Activated T-cell treated with anti-CD3 and anti-CD28 coated beads, Interleukin-2, amount 50 U/mL, for 72 hours (primary cell): Measurements from ENCODE around the gene NKAIN2. TPM values are rescaled to one million over a fixed set of nuclear protein-coding genes. Genes with fewer than 3 reads are reported as not detected.
"Not testable (repeated sequence)": the region's sequence is repeated elsewhere in the genome, so short reads cannot be mapped to it uniquely, and the experiment has no call there.

ENCODE experiments used
- ATAC-seq, 2 donors: fragments of 150-1000 bp; cut with Tn5 transposase; replicated peaks in 1 of 2; 2 replicates each; pipeline ENCODE4 v1.10.0; 2021; ENCODE audit warnings: moderate library complexity in 2 of 2, mild to moderate bottlenecking in 1 of 2
- DNase-seq, 2 donors: peaks; one replicate each; pipeline ENCODE4 v3.0.0; 2021 to 2022; ENCODE audit warnings: mixed read lengths in 1 of 2
- H3K27ac Mint-ChIP-seq: one replicate; pipeline ENCODE4 v1.8.0; 2022; ENCODE audit warnings: mild to moderate bottlenecking, moderate library complexity, mixed read lengths
- H3K27me3 Mint-ChIP-seq: one replicate; pipeline ENCODE4 v1.8.0; 2022; ENCODE audit warnings: low read depth, mixed read lengths
- H3K36me3 Mint-ChIP-seq, 2 donors: one replicate each; pipeline ENCODE4 v1.8.0; 2022; ENCODE audit warnings: mixed read lengths in 2 of 2, mild to moderate bottlenecking in 1 of 2; ENCODE audit not compliant: insufficient read depth in 2 of 2
- H3K4me1 Mint-ChIP-seq: one replicate; pipeline ENCODE4 v1.8.0; 2022; ENCODE audit warnings: low read depth, mixed read lengths
- H3K4me3 Mint-ChIP-seq, 2 donors: one replicate each; pipeline ENCODE4 v1.8.0; 2022; ENCODE audit warnings: mild to moderate bottlenecking in 2 of 2, mixed read lengths in 2 of 2, moderate library complexity in 2 of 2
- H3K9me3 Mint-ChIP-seq, 2 donors: one replicate each; pipeline ENCODE4 v1.8.0; 2022; ENCODE audit warnings: mixed read lengths in 2 of 2
- total RNA-seq, 2 donors: library from RNA; stranded (reverse); gene quantifications; one replicate each; pipeline ENCODE4 v1.2.3, GENCODE V29; 2022

NKAIN2 gene
- total RNA-seq, 2 donors from 2014 or later, result not detected

DNA sequence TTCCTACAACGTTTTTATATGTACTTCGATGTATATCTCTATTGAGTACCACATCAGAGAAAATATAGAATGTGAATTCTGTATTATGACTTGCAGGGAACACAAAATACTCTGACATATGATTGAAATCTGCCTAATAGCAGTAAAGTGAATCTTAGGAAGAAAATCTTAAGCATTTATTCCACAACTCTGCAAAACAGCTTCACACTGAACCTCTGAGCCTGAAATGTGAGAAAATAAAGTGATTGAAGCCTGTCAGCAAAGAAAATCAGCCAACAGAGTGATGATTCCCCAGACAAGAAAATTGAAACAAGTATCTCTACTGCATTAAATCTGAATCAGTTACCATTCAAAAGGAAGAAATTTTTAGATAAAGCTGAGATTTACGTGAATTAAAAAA is 659.1 kb downstream of the NKAIN2 start:
- peaks cover 3 to 5% of the 10 kb centered on the region in 2 donors for H3K9me3 Mint-ChIP-seq
- H3K4me3 Mint-ChIP-seq, result no peak overlapping the region
- DNase-seq (no peak), ATAC-seq (no peak)
- no peaks in the 10 kb centered on the region for H3K36me3 Mint-ChIP-seq
- H3K27me3 Mint-ChIP-seq, result no peaks in the 10 kb centered on the region
- H3K27ac Mint-ChIP-seq, result no peak overlapping the region
- H3K4me1 Mint-ChIP-seq, result no peaks in the 10 kb centered on the region

DNA sequence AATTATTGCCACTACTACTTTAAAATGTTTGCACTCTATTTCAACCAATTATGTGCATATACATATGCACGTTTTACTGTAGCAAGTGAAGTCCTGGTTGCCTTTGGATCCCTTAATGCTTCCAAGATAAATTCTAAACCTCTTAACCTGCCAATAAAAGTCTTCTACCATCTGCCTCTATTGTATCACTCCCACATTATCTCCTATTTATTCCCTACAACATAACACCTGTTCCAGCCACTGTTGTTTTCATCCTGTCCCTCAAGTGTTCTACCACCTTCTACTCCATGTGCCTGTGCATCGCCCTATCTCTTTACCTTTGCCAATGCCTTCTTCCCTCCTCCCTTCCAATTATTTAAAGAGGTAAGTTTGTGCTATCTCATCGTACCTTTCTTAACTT is 659.6 kb downstream of the NKAIN2 start:
- Mint-ChIP-seq H3K36me3 (no peaks in the 10 kb centered on the region), H3K4me3 (no peak overlapping the region), H3K9me3 (peaks cover 3 to 5% of the 10 kb centered on the region in 2 donors), H3K27me3 (no peaks in the 10 kb centered on the region), H3K27ac (no peak overlapping the region), H3K4me1 (no peaks in the 10 kb centered on the region)
- DNase-seq, result no peak
- no peak for ATAC-seq

DNA sequence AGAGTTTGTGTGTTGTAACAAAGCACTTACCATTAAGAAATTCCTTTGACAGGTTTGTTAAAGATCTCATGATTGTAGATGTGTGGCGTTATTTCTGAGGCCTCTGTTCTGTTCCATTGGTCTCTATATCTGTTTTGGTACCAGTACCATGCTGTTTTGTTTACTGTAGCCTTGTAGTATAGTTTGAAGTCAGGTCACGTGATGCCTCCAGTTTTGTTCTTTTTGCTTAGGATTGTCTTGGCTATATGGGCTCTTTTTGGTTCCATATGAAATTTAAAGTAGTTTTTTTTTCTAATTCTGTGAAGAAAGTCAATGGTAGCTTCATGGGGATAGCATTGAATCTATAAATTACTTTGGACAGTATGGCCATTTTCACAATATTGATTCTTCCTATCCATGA is 660.9 kb downstream of the NKAIN2 start:
- not testable (repeated sequence) for H3K4me1 Mint-ChIP-seq, ATAC-seq, H3K4me3 Mint-ChIP-seq, H3K9me3 Mint-ChIP-seq, H3K27ac Mint-ChIP-seq, H3K36me3 Mint-ChIP-seq, H3K27me3 Mint-ChIP-seq, DNase-seq

DNA sequence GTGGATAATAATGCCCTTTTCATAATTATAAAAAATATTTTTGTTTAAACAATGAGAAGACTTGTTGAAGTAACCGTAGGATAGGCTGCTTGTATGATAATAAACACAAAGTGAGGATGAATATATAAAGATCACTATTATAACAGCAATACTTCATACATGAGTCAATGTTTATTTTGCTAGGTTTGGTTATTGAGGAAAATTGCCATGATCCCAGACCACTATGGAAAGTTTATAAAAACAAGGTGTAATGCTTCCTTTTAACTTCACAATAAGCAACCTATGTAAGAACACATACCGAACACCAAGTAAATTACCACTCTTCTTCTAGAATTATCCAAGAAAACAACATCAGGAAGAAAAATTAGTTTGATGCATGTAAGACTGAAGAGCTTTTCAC is 663.3 kb downstream of the NKAIN2 start:
- no peaks in the 10 kb centered on the region for H3K4me1 Mint-ChIP-seq
- DNase-seq, result no peak
- no peaks in the 10 kb centered on the region for H3K27me3 Mint-ChIP-seq
- H3K9me3 Mint-ChIP-seq, result peaks cover 3 to 5% of the 10 kb centered on the region in 2 donors
- ATAC-seq, result no peak
- H3K4me3 Mint-ChIP-seq, result no peak overlapping the region
- H3K36me3 Mint-ChIP-seq, result no peaks in the 10 kb centered on the region
- H3K27ac Mint-ChIP-seq, result no peak overlapping the region

DNA sequence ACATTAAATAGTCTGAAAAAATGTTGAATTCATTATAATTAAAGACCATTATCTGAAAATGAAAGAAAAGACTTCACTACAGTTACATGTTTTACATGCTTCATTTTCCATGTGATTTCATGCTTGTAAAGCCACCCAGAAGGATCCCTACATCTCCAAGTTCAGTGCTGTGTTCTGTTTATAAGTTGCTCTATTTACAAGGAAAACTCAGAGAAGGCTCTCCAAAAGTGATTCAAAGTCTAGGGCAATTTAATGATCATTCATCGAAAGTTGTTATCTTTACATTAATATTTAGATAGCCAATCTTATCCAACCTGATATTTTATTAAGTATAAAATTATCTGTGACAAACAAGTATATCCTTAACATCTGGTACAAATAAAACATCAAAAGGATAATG is 663.7 kb downstream of the NKAIN2 start:
- no peaks in the 10 kb centered on the region for H3K27me3 Mint-ChIP-seq
- peaks cover 0 to under 1% of the 10 kb centered on the region in 2 donors for H3K36me3 Mint-ChIP-seq

DNA sequence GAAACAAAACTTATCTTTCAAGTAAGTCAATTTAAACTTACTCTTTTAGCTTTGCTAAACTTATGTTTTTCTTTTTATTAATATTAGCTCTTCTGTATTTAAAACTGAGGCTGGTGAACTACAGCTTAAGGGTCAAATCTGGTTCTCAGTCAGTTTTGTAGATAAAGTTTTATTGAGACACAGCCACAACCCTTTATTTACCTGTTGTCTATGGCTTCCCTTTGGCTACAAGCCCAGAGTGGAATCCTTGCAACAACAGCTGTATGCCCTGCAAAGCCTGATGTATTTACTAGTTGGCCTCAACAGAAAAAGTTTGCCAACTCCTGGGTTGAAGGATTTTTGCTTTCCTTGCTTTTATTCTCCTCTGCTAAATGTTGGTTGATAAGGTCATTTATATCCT is 667.1 kb downstream of the NKAIN2 start:
- no peak overlapping the region for H3K27ac Mint-ChIP-seq
- H3K36me3 Mint-ChIP-seq, result peaks cover 0 to 2% of the 10 kb centered on the region in 2 donors
- H3K9me3 Mint-ChIP-seq, result peaks cover 0 to 4% of the 10 kb centered on the region in 2 donors
- H3K27me3 Mint-ChIP-seq, result no peaks in the 10 kb centered on the region
- no peaks in the 10 kb centered on the region for H3K4me1 Mint-ChIP-seq
- no peak overlapping the region for H3K4me3 Mint-ChIP-seq
- no peak for DNase-seq
- no peak for ATAC-seq

More for the DNA sequence above, 663.7 kb downstream of the NKAIN2 start:
- H3K4me3 Mint-ChIP-seq, result no peak overlapping the region
- no peak overlapping the region for H3K27ac Mint-ChIP-seq
- DNase-seq, result no peak
- H3K9me3 Mint-ChIP-seq, result peaks cover 5% of the 10 kb centered on the region in 2 donors
- no peak for ATAC-seq
- no peaks in the 10 kb centered on the region for H3K4me1 Mint-ChIP-seq

DNA sequence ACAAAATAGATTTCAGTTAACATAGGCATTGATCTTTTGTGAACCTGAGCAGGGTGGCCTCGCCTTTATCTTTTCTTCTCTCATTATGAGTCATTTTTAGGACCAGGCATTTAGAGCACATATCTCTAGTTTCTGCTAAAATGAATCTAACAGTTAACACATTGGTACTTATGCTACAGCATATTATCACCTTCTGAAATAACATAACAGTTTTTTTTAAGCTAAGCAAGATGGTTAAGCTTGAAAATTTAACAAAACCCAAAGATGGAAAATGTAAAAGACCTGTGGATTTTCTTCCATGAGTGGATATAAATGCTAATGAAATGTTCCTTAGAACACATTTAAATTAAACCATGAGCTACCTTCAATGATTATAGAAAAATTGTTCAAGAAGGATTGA is 671.5 kb downstream of the NKAIN2 start:
- ATAC-seq (no peak), DNase-seq (no peak)
- Mint-ChIP-seq H3K4me1 (no peaks in the 10 kb centered on the region), H3K4me3 (no peak overlapping the region), H3K27ac (no peak overlapping the region), H3K9me3 (peaks cover 1 to 7% of the 10 kb centered on the region in 2 donors), H3K27me3 (no peaks in the 10 kb centered on the region), H3K36me3 (peaks cover 0 to 2% of the 10 kb centered on the region in 2 donors)

DNA sequence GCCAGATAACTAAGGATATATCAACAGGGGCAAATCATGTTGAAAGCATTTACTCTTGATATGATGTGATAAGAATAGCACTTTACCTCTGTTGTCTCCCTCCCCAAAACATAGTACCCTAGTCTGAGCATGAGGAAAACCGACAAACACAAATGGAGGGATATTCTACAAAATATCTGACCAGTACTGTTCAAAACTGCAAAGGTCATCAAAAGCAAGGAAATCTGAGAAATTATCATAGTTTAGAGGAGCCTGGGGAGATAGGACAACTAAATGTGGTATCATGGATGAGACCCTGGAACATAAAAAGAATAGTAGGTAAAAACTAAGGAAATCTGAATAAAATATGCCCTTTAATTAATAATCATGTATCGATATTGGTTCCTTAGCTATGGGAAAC is 675.2 kb downstream of the NKAIN2 start:
- H3K27ac Mint-ChIP-seq, result no peak overlapping the region
- H3K4me3 Mint-ChIP-seq, result no peak overlapping the region
- no peaks in the 10 kb centered on the region for H3K4me1 Mint-ChIP-seq
- ATAC-seq, result no peak
- no peaks in the 10 kb centered on the region for H3K36me3 Mint-ChIP-seq
- no peaks in the 10 kb centered on the region for H3K27me3 Mint-ChIP-seq
- no peak for DNase-seq
- peaks cover 1 to 4% of the 10 kb centered on the region in 2 donors for H3K9me3 Mint-ChIP-seq

DNA sequence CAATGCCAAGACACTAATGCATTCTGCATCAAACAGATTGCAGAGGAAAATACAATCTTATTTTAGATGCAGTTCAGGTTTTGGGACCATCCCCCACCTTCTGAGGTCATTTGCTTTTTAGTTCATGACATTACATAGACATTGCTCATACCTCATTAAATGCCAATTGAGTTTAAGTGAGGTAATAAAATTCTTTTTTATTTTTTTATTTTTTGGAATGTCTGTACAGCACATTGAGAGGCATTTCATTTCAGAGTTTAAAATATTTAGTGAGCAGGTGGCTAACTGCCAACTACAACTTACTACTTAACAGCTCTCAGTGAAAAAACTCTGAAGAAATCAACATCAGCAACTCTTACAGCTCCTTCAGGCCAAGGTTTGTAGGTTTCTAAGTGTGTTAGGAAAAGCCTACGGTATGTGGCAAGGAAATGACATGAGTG is 676.3 kb downstream of the NKAIN2 start:
- H3K27ac Mint-ChIP-seq, result no peak overlapping the region
- H3K4me3 Mint-ChIP-seq, result no peak overlapping the region
- H3K27me3 Mint-ChIP-seq, result no peaks in the 10 kb centered on the region
- DNase-seq (no peak), ATAC-seq (no peak)
- H3K9me3 Mint-ChIP-seq, result peaks cover 1 to 4% of the 10 kb centered on the region in 2 donors
- no peaks in the 10 kb centered on the region for H3K4me1 Mint-ChIP-seq
- no peaks in the 10 kb centered on the region for H3K36me3 Mint-ChIP-seq

DNA sequence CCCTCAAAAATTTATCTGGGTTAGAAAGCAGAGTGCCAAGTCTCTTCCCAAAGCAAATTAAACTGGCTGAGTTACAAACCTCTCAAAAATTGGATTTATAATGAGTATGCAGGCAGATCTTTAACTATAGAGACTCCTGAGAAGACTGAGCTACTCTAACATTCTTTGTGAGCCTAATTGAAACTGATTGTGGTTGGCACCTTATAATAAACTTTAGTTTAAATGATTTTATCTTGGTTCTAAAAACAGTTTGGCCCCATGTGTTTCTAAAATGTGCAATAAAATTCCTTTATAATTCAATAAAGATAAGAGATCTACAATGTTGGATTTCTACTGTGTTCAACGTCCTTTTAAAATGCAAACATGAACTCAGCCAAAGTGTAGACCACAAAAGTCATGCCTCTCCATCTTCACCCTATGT is 678.4 kb downstream of the NKAIN2 start:
- Mint-ChIP-seq H3K27ac (no peak overlapping the region), H3K36me3 (no peaks in the 10 kb centered on the region), H3K9me3 (peaks cover 1 to 5% of the 10 kb centered on the region in 2 donors), H3K4me1 (no peaks in the 10 kb centered on the region), H3K4me3 (no peak overlapping the region), H3K27me3 (no peaks in the 10 kb centered on the region)
- ATAC-seq (no peak), DNase-seq (no peak)

DNA sequence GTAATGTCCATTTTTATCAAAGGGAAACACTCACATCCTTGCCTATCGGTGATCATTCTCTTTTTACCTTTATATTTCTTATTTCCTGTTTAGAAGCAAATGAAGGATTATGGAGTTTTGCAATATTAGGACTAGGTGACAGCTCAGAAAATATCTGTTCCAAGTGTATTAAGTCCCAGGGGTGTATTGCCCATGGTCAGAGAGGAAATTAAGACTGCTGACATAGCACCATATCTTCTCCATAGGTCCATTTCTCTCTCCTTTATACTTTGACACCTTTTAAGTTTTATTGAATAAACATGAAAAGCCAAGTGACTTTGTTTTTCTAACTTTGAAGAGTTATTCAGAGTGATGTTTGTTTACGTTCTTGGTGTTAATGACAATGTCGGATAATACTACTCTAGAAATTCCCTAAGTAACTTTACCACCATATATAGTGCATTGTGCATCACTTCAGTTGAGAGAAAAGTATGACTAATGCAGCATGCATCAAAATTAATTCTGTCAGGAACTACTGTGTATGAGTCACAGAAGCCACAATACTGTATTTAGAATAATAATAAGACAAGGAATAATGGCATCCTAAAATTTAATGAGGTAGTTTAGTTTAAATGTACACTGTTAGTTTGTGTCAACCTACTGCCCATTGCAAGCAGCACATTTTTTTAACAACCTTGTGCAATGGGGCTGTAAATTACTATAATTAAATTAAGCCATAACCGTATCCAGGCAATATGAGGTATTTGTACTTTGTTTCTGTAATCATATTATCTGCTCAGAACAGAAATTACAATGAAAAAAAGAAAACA is 684.2 kb downstream of the NKAIN2 start:
- Mint-ChIP-seq H3K4me3 (no peak overlapping the region), H3K9me3 (peaks cover 0 to 4% of the 10 kb centered on the region in 2 donors), H3K36me3 (no peaks in the 10 kb centered on the region), H3K27me3 (no peaks in the 10 kb centered on the region), H3K27ac (no peak overlapping the region), H3K4me1 (no peaks in the 10 kb centered on the region)
- no peak for ATAC-seq
- DNase-seq, result no peak

DNA sequence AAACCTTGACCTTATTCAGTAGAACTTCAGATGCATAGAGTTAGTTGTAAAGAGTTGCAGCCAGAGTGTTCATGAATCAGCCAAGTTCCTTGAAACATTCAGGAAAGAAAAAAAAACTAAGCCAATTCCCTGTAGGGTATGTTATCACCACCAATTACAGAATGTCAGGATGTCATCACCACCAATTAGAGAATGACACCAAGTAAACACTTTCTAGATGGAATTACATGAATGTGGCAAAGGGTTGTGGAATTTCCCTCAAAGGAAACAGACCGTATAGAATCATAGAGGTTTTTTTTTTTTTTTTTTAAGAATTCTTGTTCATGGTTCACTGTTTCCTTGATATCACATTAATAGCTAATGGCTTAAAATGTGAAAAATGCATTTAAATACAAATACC is 686.5 kb downstream of the NKAIN2 start:
- H3K27ac Mint-ChIP-seq, result no peak overlapping the region
- no peak for ATAC-seq
- peaks cover 0 to 2% of the 10 kb centered on the region in 2 donors for H3K36me3 Mint-ChIP-seq
- no peaks in the 10 kb centered on the region for H3K27me3 Mint-ChIP-seq
- H3K4me1 Mint-ChIP-seq, result no peaks in the 10 kb centered on the region
- H3K4me3 Mint-ChIP-seq, result no peak overlapping the region
- no peak for DNase-seq
- H3K9me3 Mint-ChIP-seq, result peaks cover 1 to 5% of the 10 kb centered on the region in 2 donors

DNA sequence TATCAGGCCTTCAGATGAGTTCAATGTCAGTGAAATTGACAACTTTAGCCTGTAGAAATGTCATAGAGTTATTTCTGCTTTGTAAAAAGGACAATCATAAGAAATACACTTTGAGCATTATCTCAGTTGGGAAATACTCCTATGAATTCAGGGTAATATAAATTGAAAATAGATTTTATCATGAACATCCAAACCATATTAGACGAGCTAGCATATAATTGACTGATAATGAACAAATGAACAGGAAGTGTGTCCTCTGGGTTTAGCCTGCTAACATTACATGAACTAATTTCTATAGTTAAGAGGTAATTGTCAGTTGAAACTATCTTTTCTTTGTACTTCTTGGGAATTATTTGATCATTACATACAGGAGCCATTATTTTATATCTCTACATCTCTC is 689.6 kb downstream of the NKAIN2 start:
- H3K4me1 Mint-ChIP-seq, result no peaks in the 10 kb centered on the region
- H3K36me3 Mint-ChIP-seq, result peaks cover 0 to 2% of the 10 kb centered on the region in 2 donors
- DNase-seq, result no peak
- H3K27me3 Mint-ChIP-seq, result no peaks in the 10 kb centered on the region
- ATAC-seq, result no peak
- no peak overlapping the region for H3K27ac Mint-ChIP-seq
- H3K9me3 Mint-ChIP-seq, result peaks cover 1 to 2% of the 10 kb centered on the region in 2 donors
- no peak overlapping the region for H3K4me3 Mint-ChIP-seq
